Neural crest cell (in vitro differentiated cells): ENCODE results near the gene PRR7. TPM values are rescaled to one million over a fixed set of nuclear protein-coding genes. Genes with fewer than 3 reads are reported as not detected.
A peak's percentile ranks its signal among the peaks of the same experiment; 100 is the strongest.

Source experiments
- DNase-seq: peaks from one replicate; pipeline ENCODE4 v3.0.0; 2021; ENCODE audit warnings: low read depth, mixed read lengths, low spot score
- H3K27ac Mint-ChIP-seq: one replicate; pipeline ENCODE4 v1.8.0; 2021; ENCODE audit warnings: mild to moderate bottlenecking, mixed read lengths; ENCODE audit not compliant: unreplicated experiment
- H3K27me3 Mint-ChIP-seq: 2 replicates; pipeline ENCODE4 v1.8.0; 2021; ENCODE audit warnings: low read depth, mild to moderate bottlenecking, mixed read lengths
- H3K36me3 Mint-ChIP-seq: 2 replicates; pipeline ENCODE4 v1.8.0; 2021; ENCODE audit warnings: low read depth, mild to moderate bottlenecking, mixed read lengths
- H3K4me1 Mint-ChIP-seq: 2 replicates; pipeline ENCODE4 v1.8.0; 2021; ENCODE audit warnings: mixed read lengths
- H3K4me3 Mint-ChIP-seq: one replicate; pipeline ENCODE4 v1.8.0; 2021; ENCODE audit warnings: mild to moderate bottlenecking, mixed read lengths
- H3K9me3 Mint-ChIP-seq: 2 replicates; pipeline ENCODE4 v1.8.0; 2021; ENCODE audit warnings: mixed read lengths
- total RNA-seq: library from RNA; stranded (reverse); gene quantifications from 2 replicates; pipeline ENCODE4 v1.2.1, GENCODE V29; 2021
- TF ChIP-seq, protein P1 (sequence below): fragments of 200-600 bp; sonication (generic); conservative IDR thresholded peaks from 2 replicates; pipeline ENCODE4 v1.5.0; 2021; ENCODE audit warnings: antibody characterized with exemption, mild to moderate bottlenecking

PRR7 gene
- total RNA-seq, 1 donor from 2014 or later: 19.0 TPM

DNA sequence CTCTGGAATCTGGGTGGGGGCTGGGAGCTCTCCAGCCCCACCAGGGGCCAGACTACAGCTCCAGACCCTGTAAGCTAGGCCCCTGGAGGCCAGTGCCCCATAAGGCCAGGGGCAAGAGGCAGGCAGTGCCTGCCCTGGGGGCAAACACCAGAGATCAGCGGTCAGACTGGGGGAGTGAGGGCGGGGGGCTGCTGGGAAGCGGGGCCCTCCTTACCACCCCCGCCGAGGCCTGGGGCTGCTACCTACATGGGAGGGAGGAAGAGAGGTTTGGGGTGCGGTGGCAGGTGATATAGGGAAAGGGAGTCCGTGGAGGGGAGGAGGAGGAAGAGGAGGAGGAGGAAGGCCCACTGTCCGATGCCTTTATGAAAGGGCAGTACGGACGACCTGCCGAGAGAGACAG lies 12.7 kb downstream of the PRR7 start:
- peaks cover 21% of the 10 kb centered on the region for H3K36me3 Mint-ChIP-seq
- TF ChIP-seq, protein P1, sequence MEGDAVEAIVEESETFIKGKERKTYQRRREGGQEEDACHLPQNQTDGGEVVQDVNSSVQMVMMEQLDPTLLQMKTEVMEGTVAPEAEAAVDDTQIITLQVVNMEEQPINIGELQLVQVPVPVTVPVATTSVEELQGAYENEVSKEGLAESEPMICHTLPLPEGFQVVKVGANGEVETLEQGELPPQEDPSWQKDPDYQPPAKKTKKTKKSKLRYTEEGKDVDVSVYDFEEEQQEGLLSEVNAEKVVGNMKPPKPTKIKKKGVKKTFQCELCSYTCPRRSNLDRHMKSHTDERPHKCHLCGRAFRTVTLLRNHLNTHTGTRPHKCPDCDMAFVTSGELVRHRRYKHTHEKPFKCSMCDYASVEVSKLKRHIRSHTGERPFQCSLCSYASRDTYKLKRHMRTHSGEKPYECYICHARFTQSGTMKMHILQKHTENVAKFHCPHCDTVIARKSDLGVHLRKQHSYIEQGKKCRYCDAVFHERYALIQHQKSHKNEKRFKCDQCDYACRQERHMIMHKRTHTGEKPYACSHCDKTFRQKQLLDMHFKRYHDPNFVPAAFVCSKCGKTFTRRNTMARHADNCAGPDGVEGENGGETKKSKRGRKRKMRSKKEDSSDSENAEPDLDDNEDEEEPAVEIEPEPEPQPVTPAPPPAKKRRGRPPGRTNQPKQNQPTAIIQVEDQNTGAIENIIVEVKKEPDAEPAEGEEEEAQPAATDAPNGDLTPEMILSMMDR: no peak
- no peak overlapping the region for H3K27ac Mint-ChIP-seq
- no peak for DNase-seq
- H3K4me1 Mint-ChIP-seq: peaks cover 25% of the 10 kb centered on the region
- no peaks in the 10 kb centered on the region for H3K9me3 Mint-ChIP-seq
- peaks cover 15% of the 10 kb centered on the region for H3K27me3 Mint-ChIP-seq
- H3K4me3 Mint-ChIP-seq: peak overlapping the region; percentile 47

DNA sequence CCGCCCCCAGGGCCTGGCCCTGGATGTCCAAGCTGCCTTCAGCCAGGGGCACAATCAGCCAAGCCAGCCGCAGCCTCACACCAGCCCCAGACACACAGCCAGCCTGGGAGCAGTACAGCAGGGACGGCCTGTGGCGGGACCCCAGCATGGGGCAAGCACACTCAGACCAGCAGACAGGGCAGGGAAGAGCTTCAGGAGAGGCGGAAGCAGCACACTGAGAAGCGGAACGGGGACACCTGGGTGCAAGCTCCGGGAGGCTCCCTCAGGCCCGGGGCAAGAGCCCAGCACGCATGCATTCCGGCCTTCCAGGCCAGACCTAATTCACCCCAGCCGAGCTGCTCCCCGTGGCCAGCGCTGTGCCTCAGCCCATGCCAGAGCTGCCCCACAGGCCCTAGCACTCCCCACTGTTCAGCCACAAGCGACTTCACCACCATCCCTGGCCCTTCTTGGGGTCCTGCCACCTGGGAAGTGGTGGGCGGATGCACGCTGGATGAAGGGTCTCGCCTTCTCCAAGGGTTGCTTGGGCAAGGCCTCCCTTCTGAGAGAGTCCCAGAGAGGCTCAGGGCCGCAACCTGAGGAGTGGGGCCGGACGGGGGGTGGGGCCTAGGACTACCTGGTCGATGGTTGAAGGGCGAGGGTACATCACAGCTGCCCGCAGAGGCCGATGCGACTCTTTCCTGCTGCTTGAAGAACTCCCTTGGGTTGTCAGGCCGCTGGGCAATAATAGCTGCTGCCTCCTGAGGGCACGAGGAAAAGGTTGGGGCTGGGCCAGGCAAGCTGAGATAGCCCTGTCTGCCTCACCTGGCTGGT lies 13.4 kb downstream of the PRR7 start:
- TF ChIP-seq, protein P1: no peak
- H3K4me1 Mint-ChIP-seq: peaks cover 25% of the 10 kb centered on the region
- peak overlapping the region; percentile 74 for H3K4me3 Mint-ChIP-seq
- no peaks in the 10 kb centered on the region for H3K9me3 Mint-ChIP-seq
- peaks cover 22% of the 10 kb centered on the region for H3K36me3 Mint-ChIP-seq
- H3K27me3 Mint-ChIP-seq: peaks cover 15% of the 10 kb centered on the region
- no peak overlapping the region for H3K27ac Mint-ChIP-seq
- DNase-seq: no peak

DNA sequence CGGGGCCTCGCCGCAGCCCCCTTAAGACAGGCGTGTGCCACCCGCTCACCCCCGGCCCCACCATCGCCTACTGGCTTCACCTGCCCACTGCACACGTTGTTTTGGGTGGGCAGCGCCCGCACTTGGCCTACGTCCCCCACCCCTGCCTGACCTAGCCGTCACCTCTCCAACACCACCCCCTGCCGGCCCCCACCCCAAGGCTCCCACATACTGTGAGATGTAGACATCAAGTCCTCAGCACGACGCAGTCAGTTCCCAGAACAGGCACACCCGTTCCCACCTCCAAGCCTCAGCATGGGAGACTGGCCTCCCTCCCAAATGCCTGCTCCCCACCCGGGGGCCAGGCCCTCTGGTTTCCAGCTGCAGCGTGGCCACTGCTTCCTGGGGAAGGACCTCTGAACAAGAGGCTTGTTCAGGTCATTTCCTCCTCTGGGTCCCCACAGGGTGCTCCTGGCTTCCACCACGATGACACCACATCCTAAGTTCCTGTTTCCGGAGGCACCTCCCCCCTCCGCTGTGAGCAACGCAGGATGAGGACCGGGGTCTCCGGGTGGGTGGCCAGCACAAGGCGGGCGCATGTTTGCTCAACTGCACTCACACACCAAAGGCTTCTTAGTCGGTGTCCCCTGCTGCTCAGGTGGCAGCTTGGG lies 15.5 kb downstream of the PRR7 start:
- no peak overlapping the region for H3K27ac Mint-ChIP-seq
- H3K4me1 Mint-ChIP-seq: peaks cover 14% of the 10 kb centered on the region
- no peak for DNase-seq

DNA sequence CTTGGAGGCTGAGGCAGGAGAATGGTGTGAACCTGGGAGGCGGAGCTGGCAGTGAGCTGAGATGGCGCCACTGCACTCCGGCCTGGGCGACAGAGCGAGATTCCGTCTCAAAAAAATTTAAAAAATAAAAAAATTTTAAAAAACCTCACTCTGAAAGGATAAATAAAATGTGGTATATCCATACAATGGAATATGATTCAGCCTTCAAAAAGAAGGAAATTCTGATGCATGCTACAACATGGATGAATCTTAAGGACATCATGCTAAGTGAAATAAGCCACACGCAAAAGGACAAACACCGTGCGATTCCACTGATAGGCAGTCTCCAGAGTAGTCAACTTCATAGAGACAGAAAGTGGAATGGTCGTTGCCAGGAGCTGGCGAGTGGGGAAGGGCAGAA lies 18.4 kb downstream of the PRR7 start:
- Mint-ChIP-seq H3K9me3 (peaks cover 4% of the 10 kb centered on the region), H3K27ac (no peak overlapping the region), H3K4me3 (peak overlapping the region; percentile 42), H3K27me3 (peaks cover 12% of the 10 kb centered on the region), H3K36me3 (peaks cover 43% of the 10 kb centered on the region), H3K4me1 (peaks cover 19% of the 10 kb centered on the region)
- TF ChIP-seq, protein P1: no peak
- no peak for DNase-seq

More for the DNA sequence above, 15.5 kb downstream of the PRR7 start:
- Mint-ChIP-seq H3K36me3 (peaks cover 34% of the 10 kb centered on the region), H3K27me3 (peaks cover 9% of the 10 kb centered on the region), H3K4me3 (no peak overlapping the region), H3K9me3 (peaks cover 4% of the 10 kb centered on the region)
- TF ChIP-seq, protein P1: no peak

GRCh38 chr5:177466861-177467260 lies 20.2 kb downstream of the PRR7 start:
- TF ChIP-seq, protein P1: no peak
- peaks cover 31% of the 10 kb centered on the region for H3K4me1 Mint-ChIP-seq
- H3K9me3 Mint-ChIP-seq: peaks cover 4% of the 10 kb centered on the region
- peaks cover 11% of the 10 kb centered on the region for H3K27me3 Mint-ChIP-seq
- H3K36me3 Mint-ChIP-seq: peaks cover 43% of the 10 kb centered on the region
- H3K27ac Mint-ChIP-seq: no peak overlapping the region
- DNase-seq: no peak
- H3K4me3 Mint-ChIP-seq: peak overlapping the region; percentile 47
